GM12878 (cell line): ENCODE results near the gene PLVAP. TPM values are rescaled to one million over a fixed set of nuclear protein-coding genes. Genes with fewer than 3 reads are reported as not detected.

Experiments
- ATAC-seq: fragments of 200-7000 bp; cut with Tn5 transposase; 3 replicates; pipeline ENCODE4 v1.9.1; 2020; ENCODE audit warnings: mild to moderate bottlenecking, moderate library complexity
- BruUV-seq: library from RNA; stranded (reverse); fragments of 400-500 nt; replicated peaks from 2 replicates; lab custom pipeline; 2021; lab: Mats Ljungman, UMichigan
- CTCF ChIA-PET: fragments of 300-600 bp; sonication (Branson Sonifier 250); formaldehyde crosslinking; extraction: SDS; loops from one replicate; lab custom pipeline; 2021; ENCODE audit warnings: inconsistent platforms; lab: Yijun Ruan, JAX
- POLR2A ChIA-PET: fragments of 350-600 bp; formaldehyde crosslinking; extraction: SDS; loops from one replicate; lab custom pipeline; 2021; ENCODE audit warnings: inconsistent platforms; lab: Charles Lee
- RAD21 ChIA-PET: fragments of 300-600 bp; sonication (Branson Sonifier 250); formaldehyde crosslinking; loops from one replicate; lab custom pipeline; 2023; ENCODE audit warnings: antibody characterized with exemption; ENCODE audit not compliant: unreplicated experiment; lab: Charles Lee
- SMC1A ChIA-PET: fragments of 300-600 bp; sonication (Branson Sonifier 250); formaldehyde crosslinking; loops from one replicate; lab custom pipeline; 2023; ENCODE audit not compliant: unreplicated experiment, uncharacterized antibody; lab: Charles Lee
- DNase-seq: peaks from one replicate; pipeline ENCODE4 v3.0.0-alpha.2; 2011; ENCODE audit warnings: low read depth, low spot score
- FAIRE-seq: peaks from 3 replicates; lab custom pipeline; 2011; peaks lifted over from hg19 to GRCh38; lab: Jason Lieb, UNC
- H2AFZ ChIP-seq: 2 replicates; pipeline ENCODE4 v1.6.0; 2011; ENCODE audit warnings: low read depth, low read length, control low read depth; ENCODE audit not compliant: control insufficient read depth
- H3K27ac ChIP-seq: 2 replicates; pipeline ENCODE4 v1.5.1; 2011; ENCODE audit warnings: control low read depth; ENCODE audit not compliant: control insufficient read depth, insufficient read depth
- H3K27me3 ChIP-seq, 2 experiments: replicated peaks in 1 of 2; 2 replicates each; pipeline versions ENCODE4 v1.6.0 to v1.6.1; 2011; ENCODE audit warnings: low read length in 1 of 2; ENCODE audit not compliant: control insufficient read depth in 2 of 2, insufficient read depth in 2 of 2
- H3K36me3 ChIP-seq, 2 experiments: 2 replicates each; pipeline ENCODE4 v1.5.1; 2011; ENCODE audit warnings: low read length in 1 of 2; ENCODE audit not compliant: control insufficient read depth in 2 of 2, insufficient read depth in 2 of 2
- H3K4me1 ChIP-seq: 2 replicates; pipeline ENCODE4 v1.6.1; 2011; ENCODE audit warnings: mild to moderate bottlenecking, low read length, moderate library complexity, mixed read lengths; ENCODE audit not compliant: control insufficient read depth, insufficient read depth
- H3K4me2 ChIP-seq: 2 replicates; pipeline ENCODE4 v1.6.0; 2011; ENCODE audit warnings: control low read depth; ENCODE audit not compliant: control insufficient read depth, insufficient read depth
- H3K4me3 ChIP-seq: fragments of 200-600 bp; sonication (generic); 2 replicates; pipeline ENCODE4 v1.5.1; 2016
- H3K79me2 ChIP-seq: 2 replicates; pipeline ENCODE4 v1.6.0; 2011; ENCODE audit warnings: low read length; ENCODE audit not compliant: control insufficient read depth, insufficient read depth
- H3K9ac ChIP-seq: 2 replicates; pipeline ENCODE4 v1.8.0; 2011; ENCODE audit warnings: low read length, control low read depth, mixed read lengths; ENCODE audit not compliant: control insufficient read depth, insufficient read depth
- H3K9me3 ChIP-seq: replicated peaks from 3 replicates; pipeline ENCODE4 v1.5.1; 2011; ENCODE audit warnings: mild to moderate bottlenecking, low read length; ENCODE audit not compliant: control insufficient read depth, insufficient read depth
- H4K20me1 ChIP-seq: 2 replicates; pipeline ENCODE4 v1.6.0; 2011; ENCODE audit not compliant: control insufficient read depth, insufficient read depth
- CTCF ChIP-seq, 3 experiments: IDR thresholded peaks in 2 of 3; conservative IDR thresholded peaks in 1 of 3; 2 replicates each; pipeline ENCODE4 v1.5.1; 2011; ENCODE audit warnings: low read depth in 3 of 3, low read length in 3 of 3, mild to moderate bottlenecking in 3 of 3, control low read depth in 2 of 3, moderate library complexity in 2 of 3, inconsistent platforms in 1 of 3, mixed read lengths in 1 of 3; ENCODE audit not compliant: control insufficient read depth in 2 of 3, insufficient read depth in 1 of 3; ENCODE audit errors: extremely low read depth in 1 of 3
- E2F8 ChIP-seq: fragments of 450-650 bp; IDR thresholded peaks from 2 replicates; pipeline ENCODE4 v1.6.1; 2018; ENCODE audit warnings: mild to moderate bottlenecking, low read depth, moderate library complexity; ENCODE audit not compliant: partially characterized antibody
- EGR1 ChIP-seq, 2 experiments: IDR thresholded peaks; 1 replicate in 1 of 2; 2 replicates in 1 of 2; pipeline ENCODE4 v1.6.1; 2011 to 2012; ENCODE audit warnings: low read depth in 2 of 2, low read length in 2 of 2, borderline replicate concordance in 1 of 2, mild to moderate bottlenecking in 1 of 2, moderate library complexity in 1 of 2
- MLLT1 ChIP-seq: fragments of 450-650 bp; IDR thresholded peaks from 2 replicates; pipeline ENCODE4 v1.6.1; 2016; ENCODE audit warnings: mild to moderate bottlenecking
- NFXL1 ChIP-seq: fragments of 450-650 bp; IDR thresholded peaks from 2 replicates; pipeline ENCODE4 v1.6.1; 2017; ENCODE audit warnings: antibody characterized with exemption, mild to moderate bottlenecking, borderline replicate concordance
- RAD21 ChIP-seq: IDR thresholded peaks from 2 replicates; pipeline ENCODE4 v1.6.1; 2011; ENCODE audit warnings: mild to moderate bottlenecking, low read depth, low read length, moderate library complexity; ENCODE audit not compliant: insufficient read depth
- WGBS: methylation state at CpG from one replicate; pipeline ENCODE4 v1.1.6; 2016; ENCODE audit warnings: low lambda C conversion rate; ENCODE audit not compliant: insufficient replicate concordance, insufficient coverage; ENCODE audit errors: missing lambda C conversion rate; 5-methylcytosine and 5-hydroxymethylcytosine counted together
- in situ Hi-C: fragments of 300-500 bp; cut with MboI; formaldehyde crosslinking; loops from 9 replicates; pipeline ENCODE4 v1.14.3; 2018; ENCODE audit warnings: mixed read lengths
- intact Hi-C: fragments of 100-400 bp; cut with micrococcal nuclease; formaldehyde crosslinking; loops from one replicate; pipeline ENCODE4 v1.14.2; 2022; ENCODE audit not compliant: unreplicated experiment
- polyA plus RNA-seq, 11 experiments: library from polyadenylated mRNA; depleted of rRNA in 4 of 11; unstranded in 6 of 11; stranded (reverse) in 5 of 11; fragments of >200 nt; fragmentation: Nextera tagmentation in 4 of 11; fragmentation: Illumina TruSeq in 1 of 11; extraction: Ambion mirVana in 4 of 11; extraction: Trizol in 1 of 11; gene quantifications; 1 replicate in 1 of 11; 2 replicates in 10 of 11; pipeline versions ENCODE4 v1.2.1 to v1.2.3, GENCODE V29; 2011 to 2016; ENCODE audit warnings: inconsistent platforms in 2 of 11, missing spikeins in 2 of 11, low read depth in 1 of 11
- total RNA-seq, 4 experiments: library from RNA; depleted of rRNA in 3 of 4; stranded (reverse); fragments of >200 nt in 3 of 4; fragmentation: Illumina TruSeq in 1 of 4; extraction: Trizol in 1 of 4; gene quantifications; 2 replicates each; pipeline versions ENCODE4 v1.2.1 to v1.2.3, GENCODE V29; 2013 to 2021

Gene PLVAP
- total and polyA plus RNA-seq, 10 of the 15 experiments (the other 5 are each of a cell fraction or from before 2014, with no cell fraction given), result 0.03 to 0.54 (median 0.06) TPM; not detected in 4

- intact Hi-C loops, result no loop called here
These were observed 47.7 kb upstream of the PLVAP start for GRCh38 chr19:17424743-17425365.

More at GRCh38 chr19:17424743-17425365, 47.7 kb upstream of the PLVAP start:
- WGBS, result 50% methylated on average over 25 of the region's 27 CpGs
- H3K27ac ChIP-seq, result no peak overlapping the region
- peaks cover 3% of the 10 kb centered on the region; the same call in 1 of the 2 replicates for H3K4me1 ChIP-seq
- H3K4me3 ChIP-seq, result no peak overlapping the region
- SMC1A ChIA-PET, result no interaction called here
- in situ Hi-C loops, result no loop called here
- H3K9ac ChIP-seq, result no peak overlapping the region
- no peaks in the 10 kb centered on the region for H3K27me3 ChIP-seq
- H3K9me3 ChIP-seq, result no peaks in the 10 kb centered on the region
- TF ChIP-seq MLLT1 (no peak), NFXL1 (no peak), EGR1 (IDR thresholded peaks at IDR 0.05; ENCODE audit: borderline replicate concordance in 1 of 2, low read depth in 2 of 2, low read length in 2 of 2) (peak in 1 of 2 experiments; percentile 58; a peak in 1 of 3 replicates), E2F8 (no peak), CTCF (IDR thresholded peaks at IDR 0.05 in 2 of 3, conservative IDR thresholded peaks at IDR 0.05 in 1 of 3; ENCODE audit: control insufficient read depth in 2 of 3, extremely low read depth in 1 of 3, insufficient read depth in 1 of 3, low read depth in 3 of 3, low read length in 3 of 3) (peak; percentile 43 to 56 (median 51)), RAD21 (peak; percentile 52)
- TF ChIP-seq, all 136 proteins: peak for 3
- no TSS peak for BruUV-seq
- RAD21 ChIA-PET, result no interaction called here
- peak; percentile 78 for ATAC-seq
- CTCF ChIA-PET, result interaction anchor here (1.1 to 1.4 kb wide), 3 partner anchors 11 to 41 kb away, joined by 3 to 4 read pairs (median 3); partner anchors contain the start of gene CCDC194
- H2AFZ ChIP-seq, result no peak overlapping the region; the same call in 1 of the 2 replicates
- DNase-seq, result no peak
- H3K36me3 ChIP-seq, result no peaks in the 10 kb centered on the region
- FAIRE-seq, result no peak
- H3K79me2 ChIP-seq, result peaks cover 2% of the 10 kb centered on the region; the same call in 1 of the 2 replicates
- POLR2A ChIA-PET, result no interaction called here
- no peak overlapping the region for H3K4me2 ChIP-seq
- no peaks in the 10 kb centered on the region for H4K20me1 ChIP-seq
